Measurements from ENCODE around the gene STYXL2.

The STYXL2 gene

GRCh38 chr1:167111868-167112709, 18.2 kb downstream of the STYXL2 start:
- no peak for DNase-seq

GRCh38 chr1:167114725-167115124, 20.9 kb downstream of the STYXL2 start:
- DNase-seq, result no peak

DNA sequence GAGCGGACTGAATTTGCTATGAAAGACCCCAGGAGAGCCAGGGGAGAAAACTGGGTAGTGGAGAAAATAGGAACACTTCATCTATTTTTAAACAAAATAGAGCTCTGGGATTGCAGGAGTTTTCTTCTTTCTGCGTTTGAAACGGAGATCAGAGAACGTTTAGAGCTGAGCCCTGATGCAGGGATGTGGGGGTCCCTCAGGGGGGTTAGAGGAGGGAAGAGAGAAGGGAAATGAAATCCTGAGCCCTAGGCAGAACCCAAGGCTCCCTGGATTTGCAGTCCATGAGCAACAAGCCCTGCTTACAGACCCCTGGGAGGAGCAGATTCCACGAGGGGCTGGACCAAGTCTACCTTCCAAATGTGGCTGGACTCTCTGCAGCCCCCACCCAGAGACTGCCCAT, 21.8 kb downstream of the STYXL2 start:
- no peak for DNase-seq

- DNase-seq, result no peak
Observed at GRCh38 chr1:167116174-167116573, 22.3 kb downstream of the STYXL2 start.

GRCh38 chr1:167117225-167117624, 23.4 kb downstream of the STYXL2 start:
- no peak for DNase-seq

GRCh38 chr1:167118188-167118587, 24.3 kb downstream of the STYXL2 start:
- no peak for DNase-seq

DNA sequence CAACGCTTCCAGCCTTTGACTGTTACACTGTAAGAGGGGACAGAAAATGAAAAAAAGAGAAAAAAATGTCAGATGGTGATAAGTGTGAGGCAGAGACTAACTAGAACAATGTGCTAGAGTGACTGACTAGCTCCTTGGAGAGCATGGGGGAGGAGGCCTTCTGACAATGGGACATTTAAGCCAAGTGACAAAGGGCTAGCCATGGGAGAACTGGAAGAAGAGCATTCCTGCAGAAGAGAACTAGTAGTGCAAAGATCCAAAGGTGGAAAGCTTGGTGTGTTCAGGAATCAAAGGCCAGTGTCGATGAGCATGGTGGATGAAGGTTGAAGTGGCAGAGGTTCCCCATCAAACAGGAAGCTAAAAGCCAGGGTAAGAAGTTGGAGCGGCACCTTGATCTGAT, 25.8 kb downstream of the STYXL2 start:
- DNase-seq, result no peak

DNA sequence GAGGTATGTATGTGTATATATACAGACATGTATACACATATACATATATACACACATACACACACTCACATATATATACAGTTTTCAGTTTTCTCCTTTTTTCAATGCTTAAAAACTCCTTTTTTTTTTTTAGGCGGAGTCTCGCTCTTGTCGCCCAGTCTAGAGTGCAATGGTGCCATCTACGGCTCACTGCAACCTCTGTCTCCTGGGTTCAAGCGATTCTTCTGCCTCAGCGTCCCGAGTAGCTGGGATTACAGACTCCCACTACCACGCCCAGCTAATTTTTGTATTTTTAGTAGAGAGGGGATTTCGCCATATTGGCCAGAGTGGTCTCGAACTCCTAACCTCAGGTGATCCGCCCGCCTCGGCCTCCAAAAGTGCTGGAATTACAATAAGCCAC, 27.0 kb downstream of the STYXL2 start:
- no peak for DNase-seq

DNA sequence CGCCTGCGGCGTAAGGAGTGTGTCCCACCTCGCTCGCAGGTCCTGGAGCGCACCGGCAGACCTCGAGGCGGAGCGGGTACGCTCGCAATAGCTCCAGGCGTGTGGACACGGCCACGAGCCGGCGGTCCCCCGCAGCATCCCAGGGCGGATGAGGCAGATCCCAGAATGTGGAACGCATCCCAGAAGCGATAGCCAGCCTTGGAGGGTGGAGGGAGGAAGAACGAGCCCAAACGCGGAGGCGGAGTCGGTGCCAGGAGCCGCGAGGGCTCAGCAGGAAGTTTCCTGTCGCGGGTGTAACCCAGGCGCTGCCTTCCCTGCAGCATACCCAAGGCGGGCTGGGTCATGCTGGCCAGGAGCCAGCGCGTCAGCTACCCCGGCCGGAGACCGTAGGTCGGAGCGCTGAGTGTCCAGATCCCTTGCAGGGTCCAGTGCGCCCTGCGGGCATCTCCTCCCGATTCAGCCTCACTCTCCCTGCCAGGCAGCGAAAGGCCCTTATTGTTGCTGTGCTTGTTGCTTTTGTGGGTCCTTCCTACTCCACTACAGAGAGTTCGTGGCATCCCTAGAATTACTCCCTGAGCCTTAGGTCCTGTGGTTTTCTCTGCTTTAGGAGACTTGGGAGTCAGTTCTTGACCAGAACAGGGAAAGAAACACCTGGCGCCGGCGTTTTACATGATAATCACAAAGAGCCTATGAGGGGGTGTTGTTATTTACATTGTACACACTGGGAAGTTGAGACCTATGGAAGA, 27.7 kb downstream of the STYXL2 start:
- DNase-seq, result peak; percentile 5 to 7

DNA sequence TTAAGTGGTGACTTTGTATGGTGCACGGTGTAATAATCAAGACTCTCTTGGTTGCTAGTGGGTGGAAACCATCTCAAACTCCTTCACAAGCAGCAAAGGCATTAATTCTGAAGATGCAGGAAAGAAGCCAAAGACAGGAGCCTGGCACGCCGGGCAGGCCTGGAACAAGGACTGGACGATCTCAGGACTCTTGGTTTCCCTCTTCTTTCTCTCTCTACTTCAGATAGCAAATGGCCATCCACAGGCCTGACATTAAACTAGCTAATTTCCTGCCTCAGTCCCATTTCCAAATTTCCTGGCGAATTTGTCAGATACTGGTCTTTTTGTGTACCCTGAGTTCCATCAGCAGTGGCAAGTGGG, 28.2 kb downstream of the STYXL2 start:
- no peak for DNase-seq

- DNase-seq, result no peak
Observed at GRCh38 chr1:167122568-167122967, 28.7 kb downstream of the STYXL2 start.

GRCh38 chr1:167126317-167126716, 32.4 kb downstream of the STYXL2 start:
- no peak for DNase-seq

- DNase-seq, result no peak
Observed at GRCh38 chr1:167126811-167127210, 32.9 kb downstream of the STYXL2 start.

GRCh38 chr1:167127236-167127635, 33.4 kb downstream of the STYXL2 start:
- DNase-seq, result no peak

DNA sequence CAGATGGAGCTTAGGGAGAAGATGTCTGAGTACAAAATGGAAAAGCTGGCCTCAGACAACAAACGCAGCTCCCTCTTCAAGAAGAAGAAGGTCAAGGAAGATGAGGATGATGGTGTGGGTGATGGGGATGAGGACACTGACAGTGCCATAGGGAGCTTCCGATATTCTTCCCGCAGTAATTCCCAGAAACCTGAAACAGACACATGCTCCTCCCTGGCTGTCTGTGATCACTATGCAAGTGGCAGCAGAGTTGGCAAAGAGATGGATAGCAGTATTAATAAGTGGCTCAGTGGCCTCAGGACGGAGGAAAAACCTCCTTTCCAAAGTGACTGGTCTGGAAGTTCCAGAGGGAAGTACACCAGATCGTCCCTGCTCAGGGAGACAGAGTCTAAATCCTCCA, 33.8 kb downstream of the STYXL2 start:
- no peak for DNase-seq

- DNase-seq, result no peak
Observed at GRCh38 chr1:167128261-167129227, 34.7 kb downstream of the STYXL2 start.

- no peak for DNase-seq
Observed at GRCh38 chr1:167130829-167131510, 37.1 kb downstream of the STYXL2 start.

GRCh38 chr1:167132301-167133010, 38.6 kb downstream of the STYXL2 start:
- no peak for DNase-seq

GRCh38 chr1:167135281-167135840, 41.5 kb downstream of the STYXL2 start:
- DNase-seq, result no peak

DNA sequence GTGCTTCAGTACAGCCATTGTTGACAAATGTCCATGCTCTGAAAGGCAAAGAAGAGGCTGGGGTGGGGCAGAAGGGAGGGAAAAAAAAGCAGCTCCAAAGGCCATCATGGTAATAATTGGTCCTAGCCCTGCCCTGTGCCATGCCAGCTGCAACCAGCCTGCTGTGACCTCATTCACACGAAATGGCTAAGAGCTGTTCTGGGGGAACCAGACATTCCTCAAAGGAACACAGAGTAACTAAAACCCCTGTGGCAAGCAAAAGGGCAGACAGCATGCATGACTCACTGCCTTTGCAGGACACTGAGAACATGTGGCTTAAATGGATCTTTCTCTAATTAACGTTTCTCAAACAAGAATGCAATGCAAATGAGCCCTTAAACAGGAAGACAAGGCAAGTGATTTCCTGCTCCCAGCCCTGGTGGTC, 42.3 kb downstream of the STYXL2 start:
- no peak for DNase-seq

GRCh38 chr1:167136806-167137205, 42.9 kb downstream of the STYXL2 start:
- DNase-seq, result no peak
